Caco-2 (cell line): ENCODE results near the gene UXS1. TPM values are rescaled to one million over a fixed set of nuclear protein-coding genes. Genes with fewer than 3 reads are reported as not detected.

Source experiments
- BruUV-seq: library from RNA; stranded (reverse); fragments of 400-500 nt; replicated peaks from 2 replicates; lab custom pipeline; 2021; lab: Mats Ljungman, UMichigan
- CTCF ChIA-PET: fragments of 300-600 bp; sonication (Branson Sonifier 250); formaldehyde crosslinking; loops from one replicate; lab custom pipeline; 2022; ENCODE audit warnings: antibody characterized with exemption; lab: Charles Lee
- POLR2A ChIA-PET: fragments of 300-600 bp; sonication (Branson Sonifier 250); formaldehyde crosslinking; loops from one replicate; lab custom pipeline; 2022; ENCODE audit warnings: antibody characterized with exemption; lab: Charles Lee
- DNase-seq, 2 experiments: peaks; one replicate each; pipeline versions ENCODE4 v3.0.0 to v3.0.0-alpha.2; 2020 to 2022
- H3K27me3 ChIP-seq: replicated peaks from 2 replicates; pipeline ENCODE4 v1.6.0; 2011; ENCODE audit warnings: low read length; ENCODE audit not compliant: control insufficient read depth, insufficient read depth
- H3K36me3 ChIP-seq: 2 replicates; pipeline ENCODE4 v1.5.1; 2011; ENCODE audit warnings: low read length; ENCODE audit not compliant: control insufficient read depth, insufficient read depth
- H3K4me1 ChIP-seq: fragments of 250-450 bp; sonication (Bioruptor Pico); 2 replicates; pipeline ENCODE4 v1.5.1; 2020; ENCODE audit warnings: mild to moderate bottlenecking
- H3K4me3 ChIP-seq: 2 replicates; pipeline ENCODE4 v1.5.1; 2011; ENCODE audit warnings: low read depth, mild to moderate bottlenecking, control low read depth, low read length
- H3K9me3 ChIP-seq: fragments of 250-450 bp; sonication (Bioruptor Pico); 2 replicates; pipeline ENCODE4 v1.5.1; 2020; ENCODE audit warnings: mild to moderate bottlenecking, moderate library complexity
- H3K27ac Mint-ChIP-seq: one replicate; pipeline ENCODE4 v1.8.0; 2022; ENCODE audit warnings: mixed read lengths; ENCODE audit not compliant: unreplicated experiment
- H3K27me3 Mint-ChIP-seq: one replicate; pipeline ENCODE4 v1.8.0; 2022; ENCODE audit warnings: mixed read lengths; ENCODE audit not compliant: insufficient read depth, unreplicated experiment
- H3K36me3 Mint-ChIP-seq: one replicate; pipeline ENCODE4 v1.8.0; 2022; ENCODE audit warnings: mild to moderate bottlenecking, mixed read lengths; ENCODE audit not compliant: insufficient read depth, unreplicated experiment
- H3K4me1 Mint-ChIP-seq: one replicate; pipeline ENCODE4 v1.8.0; 2022; ENCODE audit warnings: low read depth, mixed read lengths; ENCODE audit not compliant: unreplicated experiment
- H3K4me3 Mint-ChIP-seq: one replicate; pipeline ENCODE4 v1.8.0; 2022; ENCODE audit warnings: mild to moderate bottlenecking, moderate library complexity, mixed read lengths; ENCODE audit not compliant: unreplicated experiment
- H3K9me3 Mint-ChIP-seq: one replicate; pipeline ENCODE4 v1.8.0; 2022; ENCODE audit warnings: mixed read lengths; ENCODE audit not compliant: unreplicated experiment
- CTCF ChIP-seq, 2 experiments: fragments of 200-600 bp in 1 of 2; IDR thresholded peaks; 1 replicate in 1 of 2; 2 replicates in 1 of 2; pipeline versions ENCODE4 v1.5.1 to v1.8.0; 2011 to 2022; ENCODE audit warnings: antibody characterized with exemption in 1 of 2, control low read depth in 1 of 2, inconsistent platforms in 1 of 2, low read depth in 1 of 2, low read length in 1 of 2, mild to moderate bottlenecking in 1 of 2, moderate library complexity in 1 of 2; ENCODE audit not compliant: insufficient read depth in 1 of 2, severe bottlenecking in 1 of 2, unreplicated experiment in 1 of 2
- intact Hi-C: fragments of 100-400 bp; cut with micrococcal nuclease; formaldehyde crosslinking; loops from one replicate; pipeline ENCODE4 v1.10.0; 2022; ENCODE audit not compliant: unreplicated experiment
- total RNA-seq: library from RNA; stranded (reverse); gene quantifications from 2 replicates; pipeline ENCODE4 v1.2.3, GENCODE V29; 2022

UXS1 gene
- total RNA-seq, 1 experiment from 2014 or later, result 72.7 TPM

DNA sequence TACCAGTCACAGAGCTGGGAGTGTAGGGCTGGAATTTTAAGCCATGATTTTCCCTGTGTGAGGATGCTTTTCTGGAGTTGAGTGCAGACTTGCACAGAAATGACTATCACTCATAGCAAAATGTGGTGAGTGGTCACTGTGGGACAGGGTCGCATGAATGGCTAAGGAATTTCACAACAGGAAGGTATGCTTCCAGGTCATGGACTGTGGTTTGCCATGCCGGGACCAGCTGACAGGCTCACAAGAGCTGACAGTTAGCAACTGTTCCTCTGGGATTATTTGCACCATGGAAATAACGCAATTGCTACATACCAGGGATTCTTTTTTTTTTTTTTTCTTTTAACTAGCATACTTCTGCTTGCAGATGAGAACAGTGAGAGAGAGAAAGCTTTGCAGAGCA is 3.8 kb upstream of the UXS1 start:
- Mint-ChIP-seq H3K4me3 (no peak overlapping the region), H3K36me3 (peaks cover 7% of the 10 kb centered on the region), H3K27ac (no peak overlapping the region), H3K4me1 (peaks cover 14% of the 10 kb centered on the region), H3K9me3 (no peaks in the 10 kb centered on the region), H3K27me3 (no peaks in the 10 kb centered on the region)
- no peaks in the 10 kb centered on the region for H3K36me3 ChIP-seq
- intact Hi-C loops, result no loop called here
- CTCF ChIA-PET, result no interaction called here
- no peak for TF ChIP-seq CTCF (IDR thresholded peaks at IDR 0.05; ENCODE audit: insufficient read depth in 1 of 2, low read depth in 1 of 2, low read length in 1 of 2, severe bottlenecking in 1 of 2, unreplicated experiment in 1 of 2)
- H3K4me1 ChIP-seq, result peaks cover 5% of the 10 kb centered on the region
- POLR2A ChIA-PET, result no interaction called here
- H3K9me3 ChIP-seq, result no peaks in the 10 kb centered on the region
- no TSS peak for BruUV-seq
- no peak overlapping the region for H3K4me3 ChIP-seq
- DNase-seq, result peak; percentile 59 to 61
- no peaks in the 10 kb centered on the region for H3K27me3 ChIP-seq

DNA sequence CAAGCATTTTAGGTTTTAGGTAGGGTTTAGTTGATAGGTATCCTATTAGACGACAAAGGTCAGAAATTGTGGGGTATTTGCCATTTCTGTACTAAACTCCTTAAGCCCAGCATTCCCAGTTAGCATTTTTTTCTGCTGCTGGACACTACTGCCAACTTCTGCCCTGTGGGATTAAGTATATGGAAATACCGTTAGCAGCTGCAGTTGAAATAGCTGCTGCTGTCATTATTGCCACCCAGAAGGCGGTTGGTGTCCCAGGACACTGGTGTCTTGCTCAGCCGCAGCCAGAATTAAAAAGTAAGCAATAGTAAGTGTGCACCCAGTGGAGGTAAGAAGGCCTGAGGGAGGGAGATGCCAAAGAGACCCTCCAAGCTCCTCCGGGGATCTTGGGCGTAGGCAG is 1.9 kb upstream of the UXS1 start:
- no peak for DNase-seq
- intact Hi-C loops, result no loop called here
- POLR2A ChIA-PET, result no interaction called here

DNA sequence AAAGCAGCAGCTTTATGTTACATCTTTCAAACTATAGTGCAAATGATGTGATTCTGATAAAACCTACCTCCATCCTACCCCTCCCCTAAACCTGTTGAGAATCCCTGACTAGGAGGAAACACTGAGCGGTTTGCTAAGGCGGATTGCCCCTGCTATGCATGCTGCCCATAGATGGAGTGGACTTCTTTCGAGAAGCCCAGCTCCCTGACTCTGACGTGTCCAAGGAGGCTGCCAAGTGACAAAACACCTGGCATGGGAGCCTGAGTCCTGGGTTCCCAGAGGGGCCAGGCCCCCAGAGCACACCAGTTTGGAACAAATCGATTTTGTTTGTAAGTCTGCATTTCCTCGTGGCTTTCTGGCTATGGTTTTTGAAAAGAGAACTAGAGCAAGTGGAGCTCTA is 1.4 kb upstream of the UXS1 start:
- H3K4me1 Mint-ChIP-seq, result peaks cover 34% of the 10 kb centered on the region
- intact Hi-C loops, result no loop called here
- H3K9me3 ChIP-seq, result no peaks in the 10 kb centered on the region
- no peak for DNase-seq
- H3K4me1 ChIP-seq, result peaks cover 23% of the 10 kb centered on the region
- no peak for TF ChIP-seq CTCF (IDR thresholded peaks at IDR 0.05; ENCODE audit: insufficient read depth in 1 of 2, low read depth in 1 of 2, low read length in 1 of 2, severe bottlenecking in 1 of 2, unreplicated experiment in 1 of 2)
- POLR2A ChIA-PET, result no interaction called here
- BruUV-seq, result no TSS peak
- no peaks in the 10 kb centered on the region for H3K27me3 ChIP-seq
- no peaks in the 10 kb centered on the region for H3K36me3 ChIP-seq
- peaks cover 13% of the 10 kb centered on the region for H3K36me3 Mint-ChIP-seq
- H3K4me3 Mint-ChIP-seq, result peak overlapping the region; percentile 81
- CTCF ChIA-PET, result no interaction called here
- no peak overlapping the region for H3K27ac Mint-ChIP-seq
- H3K9me3 Mint-ChIP-seq, result no peaks in the 10 kb centered on the region
- no peaks in the 10 kb centered on the region for H3K27me3 Mint-ChIP-seq
- H3K4me3 ChIP-seq, result no peak overlapping the region

More for the DNA sequence above, 1.9 kb upstream of the UXS1 start:
- peaks cover 13% of the 10 kb centered on the region for H3K36me3 Mint-ChIP-seq
- Histone ChIP-seq H3K4me1 (peaks cover 20% of the 10 kb centered on the region), H3K9me3 (no peaks in the 10 kb centered on the region), H3K36me3 (no peaks in the 10 kb centered on the region), H3K4me3 (no peak overlapping the region), H3K27me3 (no peaks in the 10 kb centered on the region)
- no peak overlapping the region for H3K4me3 Mint-ChIP-seq
- H3K27me3 Mint-ChIP-seq, result no peaks in the 10 kb centered on the region
- H3K4me1 Mint-ChIP-seq, result peaks cover 30% of the 10 kb centered on the region
- CTCF ChIA-PET, result no interaction called here
- no peak for TF ChIP-seq CTCF (IDR thresholded peaks at IDR 0.05; ENCODE audit: insufficient read depth in 1 of 2, low read depth in 1 of 2, low read length in 1 of 2, severe bottlenecking in 1 of 2, unreplicated experiment in 1 of 2)
- H3K9me3 Mint-ChIP-seq, result no peaks in the 10 kb centered on the region
- H3K27ac Mint-ChIP-seq, result no peak overlapping the region
- no TSS peak for BruUV-seq
